ENCODE results near the gene PRAC2.

DNA sequence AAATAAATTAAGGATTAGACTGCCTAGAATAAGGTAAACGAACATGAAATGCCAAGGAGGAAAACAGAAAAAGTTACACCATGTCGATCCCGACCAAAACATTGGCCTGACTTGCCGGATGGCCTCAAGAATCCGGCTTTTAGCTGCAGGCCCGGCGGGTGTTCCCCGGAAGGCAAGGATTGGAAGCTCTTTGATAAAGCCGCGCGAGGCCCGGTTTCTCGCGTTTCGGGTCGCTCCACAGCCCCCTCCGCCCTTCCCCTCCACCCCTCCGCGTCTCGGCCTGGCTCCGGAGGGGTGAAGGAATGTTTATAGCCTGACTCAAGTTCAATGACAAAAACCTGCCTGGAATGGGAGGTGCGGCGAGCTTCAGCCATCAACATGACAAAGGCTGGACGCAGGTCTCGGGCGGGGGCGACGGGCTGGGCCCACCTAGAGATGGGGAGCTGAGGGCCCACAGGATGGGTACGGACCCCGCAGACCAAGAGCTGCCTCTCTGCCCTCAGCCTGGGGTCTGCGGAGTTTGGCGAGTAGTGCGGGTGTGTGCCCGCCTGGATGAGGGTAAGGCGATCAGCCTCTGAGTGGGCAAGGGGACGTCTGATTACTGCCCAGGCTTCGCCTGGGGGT is 3.2 kb upstream of the PRAC2 start:
- TF ChIP-seq ZFP1 (CRISPR knock-in tag; IDR thresholded peaks at IDR 0.05) (no peak), ZNF263 (CRISPR knock-in tag; IDR thresholded peaks at IDR 0.05) (no peak), JUND (CRISPR knock-in tag; IDR thresholded peaks at IDR 0.05) (no peak), ZZZ3 (CRISPR knock-in tag; IDR thresholded peaks at IDR 0.05; ENCODE audit: borderline replicate concordance) (no peak), ZNF30 (CRISPR knock-in tag; IDR thresholded peaks at IDR 0.05) (no peak)
- TF ChIP-seq, protein P1, sequence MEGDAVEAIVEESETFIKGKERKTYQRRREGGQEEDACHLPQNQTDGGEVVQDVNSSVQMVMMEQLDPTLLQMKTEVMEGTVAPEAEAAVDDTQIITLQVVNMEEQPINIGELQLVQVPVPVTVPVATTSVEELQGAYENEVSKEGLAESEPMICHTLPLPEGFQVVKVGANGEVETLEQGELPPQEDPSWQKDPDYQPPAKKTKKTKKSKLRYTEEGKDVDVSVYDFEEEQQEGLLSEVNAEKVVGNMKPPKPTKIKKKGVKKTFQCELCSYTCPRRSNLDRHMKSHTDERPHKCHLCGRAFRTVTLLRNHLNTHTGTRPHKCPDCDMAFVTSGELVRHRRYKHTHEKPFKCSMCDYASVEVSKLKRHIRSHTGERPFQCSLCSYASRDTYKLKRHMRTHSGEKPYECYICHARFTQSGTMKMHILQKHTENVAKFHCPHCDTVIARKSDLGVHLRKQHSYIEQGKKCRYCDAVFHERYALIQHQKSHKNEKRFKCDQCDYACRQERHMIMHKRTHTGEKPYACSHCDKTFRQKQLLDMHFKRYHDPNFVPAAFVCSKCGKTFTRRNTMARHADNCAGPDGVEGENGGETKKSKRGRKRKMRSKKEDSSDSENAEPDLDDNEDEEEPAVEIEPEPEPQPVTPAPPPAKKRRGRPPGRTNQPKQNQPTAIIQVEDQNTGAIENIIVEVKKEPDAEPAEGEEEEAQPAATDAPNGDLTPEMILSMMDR (CRISPR knock-in tag; IDR thresholded peaks at IDR 0.05) = no peak

Measured in HepG2 (cell line).